ENCODE measurements around the gene RANBP6.

RANBP6 gene

GRCh38 chr9:6006749-6007057 lies 8.7 kb downstream of the RANBP6 start:
- DNase-seq, result no peak

GRCh38 chr9:6000955-6001354 lies 14.5 kb downstream of the RANBP6 start:
- DNase-seq, result no peak

- DNase-seq, result no peak
Measured at GRCh38 chr9:5999443-6000101, 15.9 kb downstream of the RANBP6 start.

- DNase-seq, result peak; percentile 95
Measured at GRCh38 chr9:5994493-5994892, 20.9 kb downstream of the RANBP6 start.

- no peak for DNase-seq
Measured at GRCh38 chr9:5988265-5988664, 27.2 kb downstream of the RANBP6 start.

GRCh38 chr9:5983042-5983441 lies 32.4 kb downstream of the RANBP6 start:
- no peak for DNase-seq

GRCh38 chr9:5982317-5982716 lies 33.1 kb downstream of the RANBP6 start:
- DNase-seq, result no peak

GRCh38 chr9:5978523-5978922 lies 36.9 kb downstream of the RANBP6 start:
- no peak for DNase-seq

- DNase-seq, result peak; percentile 100
Measured at GRCh38 chr9:5976674-5977397, 38.6 kb downstream of the RANBP6 start.

- DNase-seq, result no peak
Measured at GRCh38 chr9:5971740-5972139, 43.7 kb downstream of the RANBP6 start.

Measured in OCI-M1 (cell line).